Measurements from ENCODE around the gene TUT1. TPM values are rescaled to one million over a fixed set of nuclear protein-coding genes. Genes with fewer than 3 reads are reported as not detected.

Gene TUT1
- total RNA-seq, 1 experiment from 2014 or later, result 40.0 TPM

DNA sequence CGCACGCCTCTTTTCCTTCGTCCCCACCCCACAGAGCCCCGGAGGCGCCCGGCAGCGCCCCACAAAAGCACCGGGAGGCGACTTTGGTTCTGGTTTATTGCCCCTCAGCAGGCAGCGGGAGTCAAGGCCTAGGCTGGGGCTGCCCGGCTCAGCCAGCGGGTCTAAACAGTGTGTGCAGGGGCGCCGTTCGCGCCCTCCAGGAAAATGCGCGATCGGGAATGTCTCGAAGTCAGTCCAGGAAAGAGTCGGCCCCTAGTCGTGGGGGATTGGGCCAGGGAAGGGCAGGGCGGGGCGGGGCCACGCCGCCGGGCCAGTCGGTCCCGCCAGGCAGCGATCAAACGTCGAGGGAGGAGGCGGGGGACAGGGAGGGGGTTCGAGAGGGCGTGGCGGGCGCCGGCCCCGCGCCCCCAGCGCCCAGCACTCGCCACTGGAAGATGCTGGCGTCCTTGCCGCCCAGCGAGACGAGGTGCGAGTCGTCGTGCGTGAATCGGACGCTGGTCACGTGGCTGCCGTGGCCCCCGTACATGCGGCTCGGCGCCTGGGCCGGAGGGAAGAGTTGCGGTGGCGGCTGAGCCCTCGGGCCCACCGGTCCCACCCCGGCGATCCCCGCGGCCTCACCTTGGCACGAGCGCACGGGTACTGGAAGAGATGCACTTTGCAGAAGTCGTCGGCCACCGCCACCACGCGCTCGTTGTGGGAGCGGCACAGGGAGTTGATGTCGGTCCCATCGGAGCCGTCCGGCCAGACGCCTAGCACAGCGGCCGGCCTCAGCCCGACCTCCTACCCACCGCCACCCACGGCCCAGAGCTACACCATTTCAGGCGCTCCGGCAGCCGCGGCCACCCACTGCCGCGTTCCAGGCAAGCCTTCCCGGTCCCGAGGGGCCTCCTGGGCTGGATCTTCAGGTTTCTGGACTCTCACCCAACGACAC lies 11.1 kb upstream of the TUT1 start:
- Mint-ChIP-seq H3K27me3 (ENCODE audit: low read depth) (peaks cover 26% of the 10 kb centered on the region), H3K9me3 (no peaks in the 10 kb centered on the region), H3K36me3 (peaks cover 32% of the 10 kb centered on the region), H3K4me1 (peaks cover 54% of the 10 kb centered on the region), H3K27ac (peak overlapping the region; percentile 98), H3K4me3 (peak overlapping the region; percentile 91)
- peak; percentile 20 for ATAC-seq
- POLR2A ChIA-PET, result interaction anchor here (0.6 to 3.1 kb wide), 18 partner anchors 9 to 252 kb away, joined by 3 to 53 read pairs (median 4); partner anchors contain the start of genes B3GAT3, BSCL2, C11orf98 and CSKMT
- DNase-seq (ENCODE audit: low spot score), result peak; percentile 77
- CTCF ChIA-PET, result interaction anchor here (0.7 to 8.9 kb wide), 11 partner anchors 9 to 208 kb away, joined by 3 to 74 read pairs (median 6); partner anchors contain the start of genes B3GAT3, EEF1G, EML3 and HNRNPUL2
- TF ChIP-seq NR2C2 (CRISPR knock-in tag; IDR thresholded peaks at IDR 0.05), result peak; percentile 59; the same call in 1 of the 2 replicates
- peak; percentile 86; the same call in 1 of the 2 replicates for TF ChIP-seq E2F5 (CRISPR knock-in tag; IDR thresholded peaks at IDR 0.05)
- TF ChIP-seq SOX15 (CRISPR knock-in tag; IDR thresholded peaks at IDR 0.05), result no peak
- TF ChIP-seq, protein P1, sequence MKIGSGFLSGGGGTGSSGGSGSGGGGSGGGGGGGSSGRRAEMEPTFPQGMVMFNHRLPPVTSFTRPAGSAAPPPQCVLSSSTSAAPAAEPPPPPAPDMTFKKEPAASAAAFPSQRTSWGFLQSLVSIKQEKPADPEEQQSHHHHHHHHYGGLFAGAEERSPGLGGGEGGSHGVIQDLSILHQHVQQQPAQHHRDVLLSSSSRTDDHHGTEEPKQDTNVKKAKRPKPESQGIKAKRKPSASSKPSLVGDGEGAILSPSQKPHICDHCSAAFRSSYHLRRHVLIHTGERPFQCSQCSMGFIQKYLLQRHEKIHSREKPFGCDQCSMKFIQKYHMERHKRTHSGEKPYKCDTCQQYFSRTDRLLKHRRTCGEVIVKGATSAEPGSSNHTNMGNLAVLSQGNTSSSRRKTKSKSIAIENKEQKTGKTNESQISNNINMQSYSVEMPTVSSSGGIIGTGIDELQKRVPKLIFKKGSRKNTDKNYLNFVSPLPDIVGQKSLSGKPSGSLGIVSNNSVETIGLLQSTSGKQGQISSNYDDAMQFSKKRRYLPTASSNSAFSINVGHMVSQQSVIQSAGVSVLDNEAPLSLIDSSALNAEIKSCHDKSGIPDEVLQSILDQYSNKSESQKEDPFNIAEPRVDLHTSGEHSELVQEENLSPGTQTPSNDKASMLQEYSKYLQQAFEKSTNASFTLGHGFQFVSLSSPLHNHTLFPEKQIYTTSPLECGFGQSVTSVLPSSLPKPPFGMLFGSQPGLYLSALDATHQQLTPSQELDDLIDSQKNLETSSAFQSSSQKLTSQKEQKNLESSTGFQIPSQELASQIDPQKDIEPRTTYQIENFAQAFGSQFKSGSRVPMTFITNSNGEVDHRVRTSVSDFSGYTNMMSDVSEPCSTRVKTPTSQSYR (CRISPR knock-in tag; IDR thresholded peaks at IDR 0.05), result peak; percentile 81
- TF ChIP-seq ZBTB43 (CRISPR knock-in tag; IDR thresholded peaks at IDR 0.05), result no peak; the same call in 1 of the 2 replicates
- TF ChIP-seq, protein P2, sequence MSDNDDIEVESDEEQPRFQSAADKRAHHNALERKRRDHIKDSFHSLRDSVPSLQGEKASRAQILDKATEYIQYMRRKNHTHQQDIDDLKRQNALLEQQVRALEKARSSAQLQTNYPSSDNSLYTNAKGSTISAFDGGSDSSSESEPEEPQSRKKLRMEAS (CRISPR knock-in tag; IDR thresholded peaks at IDR 0.05), result peak; percentile 98
- no peak; the same call in 1 of the 2 replicates for TF ChIP-seq ZBTB21 (CRISPR knock-in tag; IDR thresholded peaks at IDR 0.05; ENCODE audit: borderline replicate concordance)
- TF ChIP-seq NFE2L1 (CRISPR knock-in tag; IDR thresholded peaks at IDR 0.05), result peak; percentile 52; the same call in 1 of the 2 replicates
- no peak for TF ChIP-seq SMAD4 (CRISPR knock-in tag; IDR thresholded peaks at IDR 0.05)
- 0 out of 2 replicates have a peak, but pooled peaks have one; percentile 50 for TF ChIP-seq CBFB (CRISPR knock-in tag; IDR thresholded peaks at IDR 0.05; ENCODE audit: low read depth)
- no peak for TF ChIP-seq ZNF396 (CRISPR knock-in tag; IDR thresholded peaks at IDR 0.05; ENCODE audit: borderline replicate concordance)
- TF ChIP-seq SMAD3 (CRISPR knock-in tag; IDR thresholded peaks at IDR 0.05; ENCODE audit: borderline replicate concordance), result peak; percentile 59; the same call in 1 of the 2 replicates
- TF ChIP-seq HMGXB4 (CRISPR knock-in tag; IDR thresholded peaks at IDR 0.05), result peak; percentile 90
- TF ChIP-seq, protein P3, sequence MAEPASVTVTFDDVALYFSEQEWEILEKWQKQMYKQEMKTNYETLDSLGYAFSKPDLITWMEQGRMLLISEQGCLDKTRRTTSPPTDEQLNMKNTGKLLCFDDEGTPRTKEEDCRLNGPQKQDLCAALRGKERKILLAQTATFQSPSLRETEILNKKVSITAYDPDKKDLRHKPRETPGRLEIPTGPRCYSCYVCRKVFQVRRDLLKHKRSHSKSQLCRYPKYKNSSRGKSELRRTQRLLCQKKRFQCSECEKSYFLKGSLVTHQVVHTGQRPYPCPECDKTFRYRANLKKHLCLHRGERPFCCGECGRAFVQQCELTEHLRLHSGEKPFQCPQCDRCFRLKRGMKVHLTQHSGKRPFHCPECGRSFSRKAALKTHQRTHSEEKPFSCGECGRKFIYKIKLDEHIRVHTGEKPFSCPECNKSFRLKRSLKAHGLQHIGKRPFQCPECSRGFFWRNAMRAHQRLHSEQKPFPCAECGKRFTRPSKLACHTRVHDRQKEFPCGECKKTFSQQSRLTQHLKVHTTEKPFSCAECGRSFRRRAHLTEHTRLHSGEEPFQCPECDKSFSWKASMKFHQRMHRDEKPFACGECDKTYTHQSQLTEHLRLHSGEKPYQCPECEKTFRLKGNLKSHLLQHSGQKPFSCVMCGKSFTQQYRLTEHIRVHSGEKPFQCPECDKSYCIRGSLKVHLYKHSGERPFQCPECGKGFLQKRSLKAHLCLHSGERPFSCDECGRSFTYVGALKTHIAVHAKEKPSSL (CRISPR knock-in tag; conservative IDR thresholded peaks at IDR 0.05), result no peak
- TF ChIP-seq, protein P4, sequence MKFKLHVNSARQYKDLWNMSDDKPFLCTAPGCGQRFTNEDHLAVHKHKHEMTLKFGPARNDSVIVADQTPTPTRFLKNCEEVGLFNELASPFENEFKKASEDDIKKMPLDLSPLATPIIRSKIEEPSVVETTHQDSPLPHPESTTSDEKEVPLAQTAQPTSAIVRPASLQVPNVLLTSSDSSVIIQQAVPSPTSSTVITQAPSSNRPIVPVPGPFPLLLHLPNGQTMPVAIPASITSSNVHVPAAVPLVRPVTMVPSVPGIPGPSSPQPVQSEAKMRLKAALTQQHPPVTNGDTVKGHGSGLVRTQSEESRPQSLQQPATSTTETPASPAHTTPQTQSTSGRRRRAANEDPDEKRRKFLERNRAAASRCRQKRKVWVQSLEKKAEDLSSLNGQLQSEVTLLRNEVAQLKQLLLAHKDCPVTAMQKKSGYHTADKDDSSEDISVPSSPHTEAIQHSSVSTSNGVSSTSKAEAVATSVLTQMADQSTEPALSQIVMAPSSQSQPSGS (CRISPR knock-in tag; IDR thresholded peaks at IDR 0.05; ENCODE audit: borderline replicate concordance, low read depth), result no peak
- TF ChIP-seq, protein P5, sequence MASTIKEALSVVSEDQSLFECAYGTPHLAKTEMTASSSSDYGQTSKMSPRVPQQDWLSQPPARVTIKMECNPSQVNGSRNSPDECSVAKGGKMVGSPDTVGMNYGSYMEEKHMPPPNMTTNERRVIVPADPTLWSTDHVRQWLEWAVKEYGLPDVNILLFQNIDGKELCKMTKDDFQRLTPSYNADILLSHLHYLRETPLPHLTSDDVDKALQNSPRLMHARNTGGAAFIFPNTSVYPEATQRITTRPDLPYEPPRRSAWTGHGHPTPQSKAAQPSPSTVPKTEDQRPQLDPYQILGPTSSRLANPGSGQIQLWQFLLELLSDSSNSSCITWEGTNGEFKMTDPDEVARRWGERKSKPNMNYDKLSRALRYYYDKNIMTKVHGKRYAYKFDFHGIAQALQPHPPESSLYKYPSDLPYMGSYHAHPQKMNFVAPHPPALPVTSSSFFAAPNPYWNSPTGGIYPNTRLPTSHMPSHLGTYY (CRISPR knock-in tag; IDR thresholded peaks at IDR 0.05), result no peak
- TF ChIP-seq FOXK1 (CRISPR knock-in tag; IDR thresholded peaks at IDR 0.05), result 0 out of 2 replicates have a peak, but pooled peaks have one; percentile 54
- TF ChIP-seq GRHL2 (CRISPR knock-in tag; IDR thresholded peaks at IDR 0.05; ENCODE audit: insufficient replicate concordance, severe bottlenecking), result no peak
- no peak for TF ChIP-seq ZSCAN18 (CRISPR knock-in tag; IDR thresholded peaks at IDR 0.05)
- 0 out of 2 replicates have a peak, but pooled peaks have one; percentile 5 for TF ChIP-seq MLX (CRISPR knock-in tag; IDR thresholded peaks at IDR 0.05)
